Glomerular endothelial cell (primary cell): ENCODE measurements around the gene UCKL1. TPM values are rescaled to one million over a fixed set of nuclear protein-coding genes. Genes with fewer than 3 reads are reported as not detected.
"Not testable (repeated sequence)": the region's sequence is repeated elsewhere in the genome, so short reads cannot be mapped to it uniquely, and the experiment has no call there.

Experiments used
- DNase-seq: peaks from one replicate; pipeline ENCODE4 v3.0.0-alpha.2; 2011; ENCODE audit warnings: low read depth, low spot score; ENCODE audit errors: extremely low read depth
- total RNA-seq: library from RNA; depleted of rRNA; stranded (reverse); fragments of >200 nt; gene quantifications from 2 replicates; pipeline ENCODE4 v1.2.3, GENCODE V29; 2015

The UCKL1 gene
- total RNA-seq, 1 donor from 2014 or later: 45.4 TPM

GRCh38 chr20:63929071-63929470, 27.1 kb downstream of the UCKL1 start:
- DNase-seq: no peak

GRCh38 chr20:63926298-63926697, 29.9 kb downstream of the UCKL1 start:
- DNase-seq: no peak

GRCh38 chr20:63924241-63924640, 32.0 kb downstream of the UCKL1 start:
- DNase-seq: no peak

- DNase-seq: no peak
These were observed 32.6 kb downstream of the UCKL1 start for GRCh38 chr20:63923651-63924050.

GRCh38 chr20:63920226-63920625, 36.0 kb downstream of the UCKL1 start:
- no peak for DNase-seq

GRCh38 chr20:63919130-63919529, 37.1 kb downstream of the UCKL1 start:
- no peak for DNase-seq

GRCh38 chr20:63917811-63918210, 38.4 kb downstream of the UCKL1 start:
- no peak for DNase-seq

GRCh38 chr20:63916371-63916939, 39.8 kb downstream of the UCKL1 start:
- not testable (repeated sequence) for DNase-seq

- DNase-seq: no peak
These were observed 40.7 kb downstream of the UCKL1 start for GRCh38 chr20:63915471-63915870.

GRCh38 chr20:63913768-63914167, 42.4 kb downstream of the UCKL1 start:
- DNase-seq: no peak

GRCh38 chr20:63911176-63911575, 45.0 kb downstream of the UCKL1 start:
- DNase-seq: no peak

- no peak for DNase-seq
These were observed 48.1 kb downstream of the UCKL1 start for GRCh38 chr20:63908008-63908682.

GRCh38 chr20:63903796-63904561, 52.2 kb downstream of the UCKL1 start:
- no peak for DNase-seq

GRCh38 chr20:63900413-63900812, 55.8 kb downstream of the UCKL1 start:
- DNase-seq: no peak

GRCh38 chr20:63898882-63899558, 57.2 kb downstream of the UCKL1 start:
- no peak for DNase-seq

- no peak for DNase-seq
These were observed 58.1 kb downstream of the UCKL1 start for GRCh38 chr20:63897978-63898561.

GRCh38 chr20:63896264-63897105, 59.7 kb downstream of the UCKL1 start:
- DNase-seq: no peak

- DNase-seq: no peak
These were observed 60.3 kb downstream of the UCKL1 start for GRCh38 chr20:63895952-63896263.

- DNase-seq: no peak
These were observed 60.8 kb downstream of the UCKL1 start for GRCh38 chr20:63895202-63895951.
